Type B pancreatic cell (in vitro differentiated cells): Measurements from ENCODE around the gene SMIM41. TPM values are rescaled to one million over a fixed set of nuclear protein-coding genes. Genes with fewer than 3 reads are reported as not detected.
A peak's percentile ranks its signal among the peaks of the same experiment; 100 is the strongest.

Experiments used
- DNase-seq: peaks from one replicate; pipeline ENCODE4 v3.0.0; 2021; ENCODE audit warnings: mixed read lengths; ENCODE audit not compliant: unreplicated experiment; ENCODE audit errors: extremely low spot score
- H3K27ac Mint-ChIP-seq: 2 replicates; pipeline ENCODE4 v1.8.0; 2021; ENCODE audit warnings: mild to moderate bottlenecking, mixed read lengths
- H3K27me3 Mint-ChIP-seq: 2 replicates; pipeline ENCODE4 v1.8.0; 2021; ENCODE audit warnings: mixed read lengths
- H3K36me3 Mint-ChIP-seq: 2 replicates; pipeline ENCODE4 v1.8.0; 2021; ENCODE audit warnings: mixed read lengths
- H3K4me1 Mint-ChIP-seq: one replicate; pipeline ENCODE4 v1.8.0; 2021; ENCODE audit warnings: mixed read lengths; ENCODE audit not compliant: unreplicated experiment
- H3K4me3 Mint-ChIP-seq: 2 replicates; pipeline ENCODE4 v1.8.0; 2021; ENCODE audit warnings: mild to moderate bottlenecking, mixed read lengths
- H3K9me3 Mint-ChIP-seq: 2 replicates; pipeline ENCODE4 v1.8.0; 2021; ENCODE audit warnings: mixed read lengths
- CTCF ChIP-seq: fragments of 200-600 bp; sonication (generic); conservative IDR thresholded peaks from 2 replicates; pipeline ENCODE4 v1.5.0; 2021; ENCODE audit warnings: antibody characterized with exemption, mild to moderate bottlenecking
- total RNA-seq: library from RNA; stranded (reverse); gene quantifications from 2 replicates; pipeline ENCODE4 v1.2.1, GENCODE V29; 2021; ENCODE audit warnings: low replicate concordance

The SMIM41 gene
- total RNA-seq, 1 donor from 2014 or later, result not detected

GRCh38 chr12:52139579-52140062 lies 60.1 kb downstream of the SMIM41 start:
- TF ChIP-seq CTCF, result peak; percentile 78
- no peaks in the 10 kb centered on the region for H3K36me3 Mint-ChIP-seq
- peaks cover 33% of the 10 kb centered on the region for H3K4me1 Mint-ChIP-seq
- H3K9me3 Mint-ChIP-seq, result no peaks in the 10 kb centered on the region
- H3K27ac Mint-ChIP-seq, result peak overlapping the region; percentile 83
- H3K4me3 Mint-ChIP-seq, result no peak overlapping the region
- DNase-seq, result no peak
- peaks cover 6% of the 10 kb centered on the region for H3K27me3 Mint-ChIP-seq

GRCh38 chr12:52141306-52141705 lies 61.8 kb downstream of the SMIM41 start:
- TF ChIP-seq CTCF, result peak; percentile 35
- no peaks in the 10 kb centered on the region for H3K36me3 Mint-ChIP-seq
- H3K27me3 Mint-ChIP-seq, result peaks cover 6% of the 10 kb centered on the region
- peaks cover 39% of the 10 kb centered on the region for H3K4me1 Mint-ChIP-seq
- H3K27ac Mint-ChIP-seq, result peak overlapping the region; percentile 74
- no peak overlapping the region for H3K4me3 Mint-ChIP-seq
- no peaks in the 10 kb centered on the region for H3K9me3 Mint-ChIP-seq
- no peak for DNase-seq

- no peak for TF ChIP-seq CTCF
- no peak for DNase-seq
- H3K27ac Mint-ChIP-seq, result peak overlapping the region; percentile 74
- H3K27me3 Mint-ChIP-seq, result peaks cover 6% of the 10 kb centered on the region
- no peaks in the 10 kb centered on the region for H3K9me3 Mint-ChIP-seq
- H3K36me3 Mint-ChIP-seq, result no peaks in the 10 kb centered on the region
- no peak overlapping the region for H3K4me3 Mint-ChIP-seq
- peaks cover 39% of the 10 kb centered on the region for H3K4me1 Mint-ChIP-seq
Measured at GRCh38 chr12:52141875-52142274, 62.4 kb downstream of the SMIM41 start.

- H3K4me3 Mint-ChIP-seq, result no peak overlapping the region
- H3K27me3 Mint-ChIP-seq, result peaks cover 6% of the 10 kb centered on the region
- peak overlapping the region; percentile 74 for H3K27ac Mint-ChIP-seq
Measured at GRCh38 chr12:52142431-52142830, 62.9 kb downstream of the SMIM41 start.

GRCh38 chr12:52144512-52145227 lies 65.2 kb downstream of the SMIM41 start:
- DNase-seq, result no peak
- no peak for TF ChIP-seq CTCF
- H3K9me3 Mint-ChIP-seq, result no peaks in the 10 kb centered on the region
- peaks cover 40% of the 10 kb centered on the region for H3K4me1 Mint-ChIP-seq
- no peaks in the 10 kb centered on the region for H3K36me3 Mint-ChIP-seq
- peak overlapping the region; percentile 85 for H3K27ac Mint-ChIP-seq
- no peaks in the 10 kb centered on the region for H3K27me3 Mint-ChIP-seq
- no peak overlapping the region for H3K4me3 Mint-ChIP-seq

More at GRCh38 chr12:52142431-52142830, 62.9 kb downstream of the SMIM41 start:
- no peak for TF ChIP-seq CTCF
- no peak for DNase-seq
- H3K36me3 Mint-ChIP-seq, result no peaks in the 10 kb centered on the region
- H3K9me3 Mint-ChIP-seq, result no peaks in the 10 kb centered on the region
- H3K4me1 Mint-ChIP-seq, result peaks cover 39% of the 10 kb centered on the region
